Activated T-cell treated with anti-CD3 and anti-CD28 coated beads, Interleukin-2, amount 50 U/mL, for 24 hours (primary cell): Measurements from ENCODE around the gene MB.
A peak's percentile ranks its signal among the peaks of the same experiment; 100 is the strongest.
"Not testable (repeated sequence)": the region's sequence is repeated elsewhere in the genome, so short reads cannot be mapped to it uniquely, and the experiment has no call there.

Source experiments
- DNase-seq: peaks from one replicate; pipeline ENCODE4 v3.0.0-alpha.2; 2020
- H3K27ac Mint-ChIP-seq: 2 replicates; pipeline ENCODE4 v1.8.0; 2020; ENCODE audit warnings: mild to moderate bottlenecking, mixed read lengths
- H3K27me3 Mint-ChIP-seq: 2 replicates; pipeline ENCODE4 v1.8.0; 2020; ENCODE audit warnings: mixed read lengths
- H3K36me3 Mint-ChIP-seq: 2 replicates; pipeline ENCODE4 v1.8.0; 2020; ENCODE audit warnings: low read depth, mixed read lengths
- H3K4me1 Mint-ChIP-seq: 2 replicates; pipeline ENCODE4 v1.8.0; 2020; ENCODE audit warnings: low read depth, mixed read lengths
- H3K4me3 Mint-ChIP-seq: 2 replicates; pipeline ENCODE4 v1.8.0; 2020; ENCODE audit warnings: mild to moderate bottlenecking, moderate library complexity, mixed read lengths
- H3K9me3 Mint-ChIP-seq: 2 replicates; pipeline ENCODE4 v1.8.0; 2020; ENCODE audit warnings: mixed read lengths

Gene MB

DNA sequence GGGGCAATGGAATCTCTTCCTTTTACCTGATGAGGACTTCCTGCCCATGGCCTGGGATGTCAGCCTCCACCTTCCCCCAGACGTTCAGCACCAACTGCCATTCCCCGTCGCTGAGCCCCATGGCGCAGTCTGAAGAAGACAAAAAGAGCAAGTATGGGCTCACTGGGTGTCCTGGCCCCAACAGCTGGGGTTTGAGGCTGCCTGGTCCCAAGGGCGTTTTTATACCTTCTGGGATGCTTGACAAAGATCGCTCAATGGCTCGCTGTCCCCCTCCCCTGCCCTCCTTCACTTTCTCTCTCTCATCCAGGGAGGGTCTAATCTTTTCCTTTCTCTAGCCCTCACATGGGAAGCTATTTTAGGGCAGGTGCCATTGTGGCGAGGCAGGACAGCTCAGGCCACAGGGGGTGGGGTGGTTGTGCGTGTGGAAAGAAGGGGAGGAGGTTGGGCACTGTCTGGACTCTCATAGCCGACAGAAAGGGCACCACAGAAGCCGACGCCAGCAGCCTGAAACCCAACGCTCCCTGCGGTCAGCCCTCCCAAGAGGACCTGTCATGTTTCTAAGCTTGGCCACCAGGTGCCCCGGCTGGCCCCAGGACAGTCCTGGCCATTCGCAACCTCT is at the start of gene MB:
MB (minus strand) TSS at position 193 of the 619 bp plus-strand sequence; CDS start at position 121, 72 bp downstream.
- Mint-ChIP-seq H3K27me3 (peaks cover 3% of the 10 kb centered on the region), H3K27ac (no peak within 1 kb of the TSS), H3K9me3 (no peaks in the 10 kb centered on the region)

GRCh38 chr22:35666699-35667098 is 49.6 kb upstream of the MB start:
- H3K36me3 Mint-ChIP-seq = peaks cover 59% of the 10 kb centered on the region
- peaks cover 24% of the 10 kb centered on the region for H3K4me1 Mint-ChIP-seq
- peaks cover 23% of the 10 kb centered on the region for H3K9me3 Mint-ChIP-seq
- not testable (repeated sequence) for H3K27me3 Mint-ChIP-seq, DNase-seq, H3K4me3 Mint-ChIP-seq, H3K27ac Mint-ChIP-seq

More for the DNA sequence above, at the start of gene MB:
- Mint-ChIP-seq H3K4me3 (no peak within 1 kb of the TSS), H3K36me3 (no peaks in the 10 kb centered on the region), H3K4me1 (peaks cover 18% of the 10 kb centered on the region)
- no peak for DNase-seq

- H3K27ac Mint-ChIP-seq = no peak overlapping the region
- H3K27me3 Mint-ChIP-seq = no peaks in the 10 kb centered on the region
- peaks cover 75% of the 10 kb centered on the region for H3K36me3 Mint-ChIP-seq
- H3K4me3 Mint-ChIP-seq = no peak overlapping the region
- no peak for DNase-seq
- peaks cover 26% of the 10 kb centered on the region for H3K9me3 Mint-ChIP-seq
- peaks cover 40% of the 10 kb centered on the region for H3K4me1 Mint-ChIP-seq
Observed at GRCh38 chr22:35664955-35665587, 47.9 kb upstream of the MB start.

GRCh38 chr22:35663371-35663770 is 46.2 kb upstream of the MB start:
- Mint-ChIP-seq H3K27ac (peak overlapping the region; percentile 59), H3K9me3 (peaks cover 22% of the 10 kb centered on the region), H3K36me3 (peaks cover 90% of the 10 kb centered on the region), H3K4me1 (peaks cover 56% of the 10 kb centered on the region), H3K4me3 (peak overlapping the region; percentile 43), H3K27me3 (no peaks in the 10 kb centered on the region)
- no peak for DNase-seq

- peaks cover 60% of the 10 kb centered on the region for H3K4me1 Mint-ChIP-seq
- peak overlapping the region; percentile 76 for H3K27ac Mint-ChIP-seq
- H3K27me3 Mint-ChIP-seq = no peaks in the 10 kb centered on the region
- DNase-seq = no peak
- H3K36me3 Mint-ChIP-seq = peaks cover 91% of the 10 kb centered on the region
- H3K4me3 Mint-ChIP-seq = peak overlapping the region; percentile 27
- peaks cover 22% of the 10 kb centered on the region for H3K9me3 Mint-ChIP-seq
Observed at GRCh38 chr22:35662914-35663313, 45.8 kb upstream of the MB start.

GRCh38 chr22:35661464-35661863 is 44.3 kb upstream of the MB start:
- DNase-seq = no peak
- Mint-ChIP-seq H3K9me3 (peaks cover 16% of the 10 kb centered on the region), H3K27ac (peak overlapping the region; percentile 88), H3K4me1 (peaks cover 73% of the 10 kb centered on the region), H3K4me3 (peak overlapping the region; percentile 44), H3K36me3 (peaks cover 91% of the 10 kb centered on the region), H3K27me3 (no peaks in the 10 kb centered on the region)

DNA sequence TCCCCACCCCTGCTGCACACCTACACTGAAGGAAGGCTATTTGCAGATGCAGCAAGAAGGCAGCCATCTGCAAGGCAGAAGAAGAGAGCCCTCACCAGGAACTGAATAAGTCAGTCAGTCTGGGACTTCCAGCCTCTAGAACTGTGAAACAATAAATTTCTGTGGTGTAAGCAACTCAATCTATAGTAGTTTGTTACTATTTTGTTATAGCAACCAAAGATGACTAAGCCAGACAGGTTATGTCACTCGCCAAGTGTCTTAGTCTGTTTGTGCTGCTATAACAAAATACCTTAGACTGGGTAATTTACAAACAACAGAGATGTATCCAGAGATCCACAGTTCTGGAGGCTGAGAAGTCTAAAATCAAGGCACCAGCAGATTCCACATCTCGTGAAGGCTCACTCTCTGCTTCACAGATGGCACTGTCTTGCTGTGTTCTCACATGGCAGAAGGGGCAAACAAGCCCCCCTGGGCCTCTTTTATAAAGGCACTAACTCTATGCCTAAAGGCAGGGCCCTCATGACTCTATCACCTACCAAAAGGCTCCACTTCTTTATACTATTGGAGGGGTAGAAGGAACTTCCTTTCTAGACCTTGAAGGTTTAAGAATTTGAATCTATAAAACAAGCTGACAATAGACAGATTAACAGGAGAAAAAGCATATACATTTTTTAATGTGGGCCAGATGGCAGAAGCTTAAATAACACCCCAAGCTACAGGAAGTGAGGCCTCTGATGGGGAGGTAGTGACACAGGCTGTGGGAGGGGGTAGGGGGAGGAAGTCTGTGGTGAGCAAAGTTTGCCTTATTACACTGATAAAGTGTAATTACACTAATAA is 43.4 kb upstream of the MB start:
- DNase-seq = no peak
- H3K4me1 Mint-ChIP-seq = peaks cover 80% of the 10 kb centered on the region
- H3K27me3 Mint-ChIP-seq = no peaks in the 10 kb centered on the region
- peaks cover 93% of the 10 kb centered on the region for H3K36me3 Mint-ChIP-seq
- peaks cover 15% of the 10 kb centered on the region for H3K9me3 Mint-ChIP-seq
- peak overlapping the region; percentile 88 for H3K27ac Mint-ChIP-seq
- H3K4me3 Mint-ChIP-seq = peak overlapping the region; percentile 44

DNA sequence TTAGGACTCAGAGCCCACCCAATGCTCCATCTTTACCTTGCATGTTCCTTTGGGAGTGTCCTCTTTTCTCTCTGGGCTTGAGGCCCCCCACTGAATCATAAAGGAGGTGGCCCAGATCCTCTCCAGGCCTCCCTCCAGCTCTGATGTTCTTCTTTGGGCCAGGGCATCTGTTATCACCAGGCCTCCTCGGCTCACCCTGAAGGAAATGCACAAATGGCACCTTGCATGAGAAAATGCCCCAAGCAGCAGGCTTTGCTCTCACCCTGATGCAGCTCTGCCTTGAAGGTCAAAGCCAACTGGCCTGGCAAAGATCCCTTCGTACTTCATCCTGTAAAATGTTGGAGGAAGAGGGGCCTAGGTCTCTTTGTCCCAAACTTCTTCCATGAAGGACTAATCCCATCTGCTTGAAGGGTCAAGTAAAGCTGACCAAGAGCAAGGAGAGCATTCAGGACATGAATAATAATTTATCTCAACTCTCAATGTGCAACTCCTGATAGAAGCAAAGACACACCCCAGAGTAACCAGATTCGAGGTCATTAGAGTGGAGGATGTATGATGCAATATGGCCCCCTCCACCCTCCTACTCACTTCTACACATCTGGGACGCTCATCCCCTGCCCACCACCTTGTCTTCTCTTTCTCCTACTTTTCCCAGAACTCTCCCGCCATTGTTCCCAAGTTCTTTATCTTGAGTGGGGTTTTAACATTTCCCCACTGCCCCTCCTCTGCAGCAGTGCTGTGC is 40.6 kb upstream of the MB start:
- no peak overlapping the region for H3K4me3 Mint-ChIP-seq

GRCh38 chr22:35656284-35656752 is 39.2 kb upstream of the MB start:
- Mint-ChIP-seq H3K36me3 (peaks cover 92% of the 10 kb centered on the region), H3K27ac (peak overlapping the region; percentile 52), H3K4me3 (no peak overlapping the region), H3K9me3 (peaks cover 7% of the 10 kb centered on the region), H3K4me1 (peaks cover 83% of the 10 kb centered on the region), H3K27me3 (no peaks in the 10 kb centered on the region)
- no peak for DNase-seq

More for the DNA sequence above, 40.6 kb upstream of the MB start:
- peaks cover 6% of the 10 kb centered on the region for H3K9me3 Mint-ChIP-seq
- H3K4me1 Mint-ChIP-seq = peaks cover 88% of the 10 kb centered on the region
- peak overlapping the region; percentile 81 for H3K27ac Mint-ChIP-seq
- H3K27me3 Mint-ChIP-seq = no peaks in the 10 kb centered on the region
- DNase-seq = no peak
- peaks cover 94% of the 10 kb centered on the region for H3K36me3 Mint-ChIP-seq

GRCh38 chr22:35653824-35654223 is 36.7 kb upstream of the MB start:
- Mint-ChIP-seq H3K27ac (peak overlapping the region; percentile 56), H3K27me3 (no peaks in the 10 kb centered on the region), H3K36me3 (peaks cover 89% of the 10 kb centered on the region), H3K4me3 (no peak overlapping the region), H3K4me1 (peaks cover 83% of the 10 kb centered on the region), H3K9me3 (peaks cover 8% of the 10 kb centered on the region)
- DNase-seq = no peak

DNA sequence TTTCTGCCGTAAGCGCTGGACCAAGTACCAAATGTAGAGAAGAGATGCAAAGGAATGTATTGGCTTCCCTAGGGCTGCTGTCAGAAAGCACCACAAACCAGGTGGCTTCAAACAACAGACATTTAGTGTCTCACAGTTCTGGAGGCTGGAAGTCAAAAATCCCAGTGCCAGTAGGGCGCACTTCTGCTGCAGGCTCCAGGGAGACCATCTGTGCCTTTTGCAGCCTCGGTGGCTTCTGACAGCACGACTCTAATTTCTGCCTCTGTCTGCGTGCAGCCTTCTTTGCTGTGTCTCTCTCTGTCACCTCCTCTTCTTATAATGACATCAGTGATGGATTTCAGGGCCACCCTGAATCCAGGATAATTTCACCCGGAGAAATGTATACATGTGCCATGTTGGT is 34.0 kb upstream of the MB start:
- Mint-ChIP-seq H3K4me3 (peak overlapping the region; percentile 96), H3K27ac (peak overlapping the region; percentile 60), H3K4me1 (peaks cover 74% of the 10 kb centered on the region), H3K27me3 (no peaks in the 10 kb centered on the region), H3K9me3 (peaks cover 4% of the 10 kb centered on the region), H3K36me3 (peaks cover 68% of the 10 kb centered on the region)
- no peak for DNase-seq

- Mint-ChIP-seq H3K27me3 (no peaks in the 10 kb centered on the region), H3K9me3 (peaks cover 4% of the 10 kb centered on the region), H3K27ac (peak overlapping the region; percentile 100), H3K36me3 (peaks cover 56% of the 10 kb centered on the region), H3K4me3 (peak overlapping the region; percentile 96), H3K4me1 (peaks cover 65% of the 10 kb centered on the region)
- no peak for DNase-seq
Observed at GRCh38 chr22:35649636-35650250, 32.6 kb upstream of the MB start.

GRCh38 chr22:35649026-35649553 is 32.0 kb upstream of the MB start:
- Mint-ChIP-seq H3K4me3 (peak overlapping the region; percentile 96), H3K27me3 (no peaks in the 10 kb centered on the region), H3K27ac (peak overlapping the region; percentile 100), H3K36me3 (peaks cover 52% of the 10 kb centered on the region), H3K9me3 (peaks cover 4% of the 10 kb centered on the region), H3K4me1 (peaks cover 60% of the 10 kb centered on the region)
- peak; percentile 57 for DNase-seq
